ENCODE data around the gene LTBP1.
"Not testable (repeated sequence)": the region's sequence is repeated elsewhere in the genome, so short reads cannot be mapped to it uniquely, and the experiment has no call there.

The LTBP1 gene

DNA sequence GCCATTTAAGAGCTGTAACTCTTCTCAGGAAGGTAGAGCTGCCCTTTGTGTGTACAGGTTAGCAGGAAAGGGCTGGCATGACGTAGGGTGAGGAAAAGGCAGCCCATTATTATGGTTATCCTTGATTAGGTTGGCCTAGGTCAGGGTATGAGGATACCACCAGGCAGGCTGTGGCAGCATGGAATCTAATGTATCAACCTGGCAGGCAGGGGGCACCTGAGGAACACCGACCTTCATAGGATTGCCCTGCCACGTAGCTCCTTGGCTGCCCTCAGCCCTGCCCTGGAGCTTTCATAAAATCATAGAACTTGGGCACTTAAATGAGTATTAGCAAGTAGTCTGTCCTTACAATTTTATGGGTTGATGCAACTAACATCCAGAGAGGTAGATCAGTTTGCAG, 261.6 kb downstream of the LTBP1 start:
- no peak for DNase-seq

DNA sequence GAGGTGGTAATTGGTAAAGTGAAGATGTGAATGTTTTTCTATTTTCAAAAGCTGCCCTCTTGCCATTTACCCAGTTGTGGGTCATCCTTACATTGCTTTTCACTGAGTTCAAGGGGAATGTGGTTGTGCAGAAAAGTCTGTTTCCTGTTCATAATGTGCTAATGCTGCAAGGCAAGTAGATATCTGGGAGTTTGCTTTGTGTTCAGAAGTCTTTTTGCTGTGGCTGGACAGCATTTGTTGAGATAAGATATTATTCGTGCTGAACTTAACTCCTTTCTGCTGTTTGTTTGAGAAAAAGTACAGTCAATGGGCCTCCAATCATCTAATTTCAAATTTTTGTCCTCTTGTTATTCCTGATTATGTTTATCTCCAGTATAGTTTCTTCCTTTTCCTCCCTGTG, 263.2 kb downstream of the LTBP1 start:
- no peak for DNase-seq

DNA sequence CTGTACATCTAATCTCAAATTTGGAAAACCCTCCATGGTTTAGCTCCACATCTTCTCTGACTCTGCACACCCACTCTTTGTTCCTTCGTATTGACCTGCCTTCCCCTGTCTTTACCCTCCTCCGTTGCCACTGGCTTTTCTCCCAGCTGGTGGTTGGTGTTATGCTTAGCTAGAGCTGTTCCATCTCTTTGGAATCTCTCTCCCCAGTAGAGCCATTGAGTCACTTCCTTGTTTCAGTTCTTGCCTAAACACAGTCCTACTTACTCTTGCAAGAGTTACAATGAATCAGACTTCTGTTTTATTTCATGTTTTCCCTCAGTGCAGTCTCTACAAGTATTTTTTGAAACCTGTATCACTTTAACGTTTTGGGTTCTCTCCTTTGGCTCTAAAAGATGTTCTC, 263.9 kb downstream of the LTBP1 start:
- DNase-seq, result no peak

DNA sequence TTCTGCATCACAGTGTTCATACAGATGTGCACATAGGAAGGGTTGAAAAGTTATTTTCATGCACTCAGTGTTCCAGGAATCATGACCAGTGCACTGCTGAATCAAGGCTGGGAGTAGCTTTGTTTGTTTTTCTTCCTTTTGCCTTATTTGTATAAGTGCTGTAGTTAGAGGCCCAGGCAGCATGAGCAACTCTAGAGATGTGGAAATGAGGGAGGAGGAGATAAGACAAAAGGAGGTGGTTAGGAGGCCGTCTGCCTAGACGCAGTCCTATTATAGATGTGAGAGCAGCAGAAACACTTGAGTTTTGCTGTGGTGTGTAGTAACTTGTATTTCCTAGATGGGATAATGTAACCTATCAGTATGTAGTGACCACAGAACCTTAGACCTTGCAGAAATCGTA, 265.4 kb downstream of the LTBP1 start:
- no peak for DNase-seq

DNA sequence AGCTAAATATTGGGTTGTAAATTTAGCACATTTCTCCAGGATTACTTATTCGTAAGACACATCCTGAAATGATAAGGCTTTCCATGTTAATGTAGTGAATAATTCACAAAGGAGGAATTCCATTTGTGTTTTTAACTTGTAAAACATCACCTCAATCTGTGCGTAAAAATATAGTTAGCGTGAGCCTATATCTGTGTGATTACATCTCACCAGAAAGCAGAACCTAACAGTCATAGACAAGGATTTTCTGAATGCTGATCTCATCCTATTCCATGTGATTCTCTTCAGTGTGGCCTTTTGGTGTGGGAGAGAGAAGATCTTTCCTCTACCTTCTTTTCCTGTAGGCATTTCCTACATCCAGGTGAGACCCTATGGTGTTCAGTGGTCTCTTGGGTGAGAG, 266.5 kb downstream of the LTBP1 start:
- no peak for DNase-seq

DNA sequence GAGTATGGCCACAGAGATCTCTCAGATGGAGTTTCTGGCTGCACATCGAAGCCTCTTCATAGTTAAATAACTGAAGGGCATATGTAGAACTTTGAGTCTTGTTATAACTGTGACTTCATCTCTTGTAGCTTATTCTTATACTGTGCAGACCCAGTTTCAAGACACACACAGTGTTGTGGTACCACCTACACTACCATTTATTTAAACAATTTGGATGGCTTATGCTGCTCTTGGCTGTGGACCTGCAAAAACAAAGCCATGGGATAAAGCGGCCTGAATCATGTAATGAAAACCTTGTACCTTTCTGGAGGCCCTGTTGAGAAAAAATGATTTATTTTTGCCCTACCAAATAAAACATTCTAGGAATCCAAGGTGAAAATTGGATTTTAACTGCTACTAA, 266.9 kb downstream of the LTBP1 start:
- DNase-seq, result no peak

DNA sequence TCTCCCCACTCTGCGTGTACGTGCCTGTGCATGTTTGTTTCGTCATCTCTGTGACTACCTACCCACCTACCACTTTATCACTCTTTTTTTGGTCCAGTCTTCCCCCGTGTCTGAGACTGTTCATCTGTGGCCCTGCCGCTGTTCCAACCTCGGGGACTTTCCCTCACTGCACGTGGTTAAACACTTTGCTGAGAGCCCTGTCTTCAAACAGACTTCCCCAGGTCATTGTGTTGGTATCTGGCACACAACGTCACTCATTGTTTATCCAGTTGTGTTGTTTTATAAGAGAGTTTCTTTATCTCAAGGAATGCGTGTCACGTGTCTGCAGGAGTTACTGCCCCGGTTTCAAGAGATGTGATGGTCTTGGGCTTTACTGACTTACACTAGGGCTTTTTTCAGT, 267.7 kb downstream of the LTBP1 start:
- DNase-seq, result no peak

DNA sequence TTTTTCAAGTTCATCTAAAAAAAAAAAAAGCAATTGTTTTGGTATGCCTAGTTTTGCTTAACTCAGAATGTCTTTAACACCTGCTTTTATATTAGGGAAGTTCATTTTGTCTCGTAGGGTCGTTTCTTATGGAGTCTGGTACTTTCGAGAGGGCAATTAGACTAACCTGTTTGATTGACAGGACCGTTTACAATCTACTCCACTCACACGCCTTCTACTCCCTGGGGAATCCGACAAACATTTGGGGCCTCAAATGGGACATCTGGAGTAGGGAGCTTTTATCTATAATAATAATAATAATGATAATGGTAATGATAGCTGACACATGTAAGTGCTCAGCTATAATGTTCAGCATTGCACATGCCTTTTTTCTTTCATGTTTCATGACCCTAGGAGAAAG, 268.1 kb downstream of the LTBP1 start:
- no peak for DNase-seq

DNA sequence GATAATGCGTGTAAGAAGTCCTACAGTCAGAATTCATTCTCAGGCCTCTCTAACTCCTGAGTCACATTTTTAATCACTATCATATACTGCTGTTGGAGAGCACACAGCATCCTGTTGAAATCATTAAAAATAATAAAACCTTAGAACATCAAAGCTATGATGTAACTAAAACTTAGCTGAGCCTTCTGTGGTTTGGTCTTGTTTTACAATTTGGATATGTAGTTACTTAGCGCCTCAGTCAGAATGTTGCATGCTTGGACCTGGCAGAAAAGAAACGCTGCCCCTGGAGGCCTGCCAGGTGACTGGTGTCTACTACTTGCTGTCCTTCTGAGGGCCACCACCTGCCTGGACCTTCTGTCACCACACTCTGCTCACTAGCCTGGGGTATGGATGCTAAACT, 268.5 kb downstream of the LTBP1 start:
- no peak for DNase-seq

DNA sequence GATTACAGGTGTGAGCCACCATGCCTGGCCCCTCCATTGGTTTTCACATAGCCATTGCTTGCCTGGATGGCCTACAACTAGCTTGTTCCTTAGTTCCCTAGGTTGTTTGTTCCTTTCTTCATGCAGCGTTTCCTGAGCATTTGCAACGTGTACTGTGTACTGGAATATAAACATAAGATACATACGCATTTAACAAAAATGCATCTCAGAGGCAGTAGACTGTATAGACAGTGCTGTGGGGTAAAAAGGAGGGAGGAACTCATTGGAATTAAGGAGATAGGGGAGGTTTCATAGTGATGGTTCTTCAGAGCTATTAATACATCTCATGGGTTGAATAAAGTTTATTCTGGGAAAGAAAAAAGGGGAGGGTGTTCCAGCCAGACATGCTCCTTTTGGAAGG, 269.2 kb downstream of the LTBP1 start:
- no peak for DNase-seq

DNA sequence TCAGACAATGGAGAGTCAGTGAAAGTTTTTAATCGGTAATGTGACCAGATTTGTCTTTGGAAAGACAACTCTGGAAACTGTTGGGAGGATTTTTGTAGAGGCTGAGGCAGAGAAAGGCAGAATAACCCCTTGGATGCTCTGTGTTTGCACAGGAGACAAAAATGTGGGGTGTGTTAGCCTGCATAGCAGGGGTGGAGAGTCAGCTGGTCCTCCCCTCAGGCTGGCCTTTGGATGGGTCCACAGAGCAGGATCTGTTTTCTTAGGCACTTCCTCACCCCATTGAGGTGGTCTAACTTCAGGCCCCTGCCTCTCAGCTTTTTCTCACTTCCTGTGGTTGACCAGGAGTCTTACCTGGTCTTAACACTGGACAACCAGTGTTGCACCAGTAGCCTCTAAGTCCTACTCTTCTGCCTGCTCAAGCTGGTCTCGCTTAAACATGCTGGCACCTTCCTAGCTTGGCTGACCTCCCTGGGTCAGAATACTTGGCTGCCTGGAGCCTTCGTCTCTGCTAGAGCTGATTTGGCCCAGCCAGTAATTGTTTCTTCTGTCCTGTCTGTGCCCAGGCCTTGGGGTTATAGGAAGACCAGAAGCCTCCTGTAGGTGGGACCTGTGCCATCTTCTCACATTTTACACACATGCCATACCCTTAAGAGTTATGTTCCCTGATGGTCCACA, 269.9 kb downstream of the LTBP1 start:
- DNase-seq, result no peak

DNA sequence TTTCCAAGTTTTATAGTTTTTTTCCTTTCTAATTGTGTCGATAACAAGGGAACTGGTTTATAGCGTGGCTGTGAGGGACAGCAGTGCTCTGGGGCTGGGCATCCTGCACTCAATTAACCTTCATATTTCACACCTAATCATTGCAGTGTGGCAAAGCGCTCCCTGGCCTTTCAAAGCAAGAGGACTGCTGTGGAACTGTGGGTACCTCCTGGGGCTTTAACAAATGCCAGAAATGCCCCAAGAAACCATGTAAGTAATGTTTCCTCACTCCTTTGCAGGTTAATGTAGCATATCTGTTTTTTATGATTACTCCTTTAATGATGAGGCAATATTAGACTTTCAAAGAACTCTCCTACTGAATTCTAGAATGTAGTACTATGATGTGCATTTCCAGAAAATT, 270.7 kb downstream of the LTBP1 start:
- DNase-seq, result no peak

DNA sequence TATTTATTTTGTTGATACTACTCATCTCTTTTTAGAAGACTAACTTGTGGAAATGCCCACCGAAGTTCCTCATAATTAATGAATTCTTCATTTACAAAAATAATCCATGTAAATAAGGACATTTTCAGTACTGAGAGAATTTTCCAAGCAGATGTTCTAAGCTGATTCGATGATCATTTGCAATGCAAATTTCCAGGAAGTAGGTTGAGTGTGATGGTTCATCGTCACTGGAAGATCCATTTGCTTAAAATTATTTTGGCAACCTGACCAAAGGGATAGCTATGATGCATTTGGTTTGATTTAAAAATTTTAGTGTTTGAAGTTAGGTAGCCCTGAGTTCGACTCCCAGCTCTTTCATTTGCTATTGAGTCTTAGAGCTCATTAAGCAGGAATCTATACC, 272.4 kb downstream of the LTBP1 start:
- no peak for DNase-seq

DNA sequence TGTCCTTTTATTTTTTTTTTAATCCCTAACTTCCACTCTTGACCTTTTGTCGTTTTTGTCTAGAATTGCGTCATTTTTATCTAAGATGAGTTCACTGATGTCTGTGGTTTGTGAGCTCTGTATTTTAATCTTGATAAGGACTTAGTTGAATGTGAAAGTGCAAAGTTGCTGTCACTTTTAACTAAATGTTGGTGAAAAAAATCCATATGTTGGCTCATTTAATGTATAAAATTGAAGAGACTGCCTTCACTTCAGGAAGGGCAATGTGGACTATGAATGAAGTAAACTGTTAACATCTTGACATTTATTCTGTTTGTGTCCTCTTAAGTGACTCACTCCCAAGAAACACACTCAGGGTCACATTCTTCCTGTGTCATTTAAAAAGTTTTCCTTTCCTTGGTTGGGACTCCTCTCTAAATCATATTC, 273.1 kb downstream of the LTBP1 start:
- DNase-seq, result no peak

DNA sequence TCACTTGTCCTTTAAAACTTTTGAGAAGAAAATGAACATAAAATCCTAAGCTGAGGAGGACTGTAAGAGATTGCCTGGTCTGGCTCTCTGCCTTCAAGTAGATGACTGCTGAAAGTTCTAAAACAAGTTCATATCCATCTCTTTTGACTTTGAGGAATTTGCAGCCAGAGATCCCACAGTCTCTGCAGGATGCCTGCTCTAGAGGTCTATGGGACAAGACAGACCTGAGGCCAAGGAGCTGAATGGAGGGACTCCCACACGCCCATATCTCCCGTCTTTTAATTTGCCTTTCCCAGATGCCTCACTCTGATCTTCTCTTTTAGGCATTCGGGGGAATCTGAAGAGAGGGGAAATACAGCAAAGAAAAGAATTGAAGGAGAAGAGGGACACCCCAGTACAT, 273.8 kb downstream of the LTBP1 start:
- no peak for DNase-seq

DNA sequence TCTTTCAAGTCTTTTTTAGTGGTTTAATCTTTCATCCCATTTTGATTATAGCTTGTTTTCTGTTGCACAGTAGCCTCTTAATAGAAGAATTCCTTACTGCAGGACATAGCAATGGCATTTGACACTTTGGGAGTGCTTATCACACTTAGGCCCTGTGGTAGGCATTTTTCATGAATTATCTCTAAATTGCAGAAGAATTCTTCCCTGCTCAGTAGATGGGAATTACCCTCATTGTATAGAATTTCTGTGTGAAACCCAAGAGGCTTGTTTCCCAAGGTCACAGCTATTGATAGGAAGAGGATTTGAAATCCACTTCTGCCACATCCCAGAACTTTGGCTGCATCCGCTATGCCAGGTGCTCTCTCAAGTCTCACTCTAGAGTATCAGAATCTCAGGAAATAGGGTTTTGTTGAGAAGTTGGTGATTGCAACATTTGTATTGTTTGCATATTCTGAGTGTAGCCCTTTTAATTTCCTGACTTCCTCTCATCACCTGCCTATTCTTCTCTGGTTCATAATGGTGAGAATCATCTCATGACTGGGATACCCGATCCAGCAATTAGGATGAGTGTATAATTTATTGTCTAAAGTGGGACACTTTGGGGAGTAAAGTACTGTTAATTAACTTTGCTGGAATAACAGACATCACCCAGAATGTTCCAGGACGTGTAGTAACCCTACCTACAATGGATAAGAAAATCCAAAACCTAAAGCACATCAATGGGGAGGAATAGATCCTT, 274.5 kb downstream of the LTBP1 start:
- DNase-seq, result no peak

DNA sequence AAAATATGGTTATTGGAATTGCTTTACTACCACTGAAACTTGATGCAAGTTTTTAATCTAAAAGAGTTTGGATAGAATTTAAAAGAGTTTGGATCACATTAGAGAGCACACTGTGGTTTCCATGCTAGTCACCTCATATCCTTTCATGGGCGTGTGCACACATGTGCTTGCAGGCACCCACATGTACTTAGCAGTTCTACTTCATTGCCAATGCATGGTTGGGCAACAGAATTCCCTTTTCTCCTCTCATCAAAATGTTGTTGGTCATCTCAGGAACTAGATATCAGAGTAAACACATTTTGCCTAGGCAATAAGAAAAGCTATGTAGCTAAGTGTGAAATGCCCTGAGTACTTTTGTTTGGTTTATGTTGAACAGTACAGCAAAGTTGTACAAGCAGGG, 275.6 kb downstream of the LTBP1 start:
- DNase-seq, result no peak

DNA sequence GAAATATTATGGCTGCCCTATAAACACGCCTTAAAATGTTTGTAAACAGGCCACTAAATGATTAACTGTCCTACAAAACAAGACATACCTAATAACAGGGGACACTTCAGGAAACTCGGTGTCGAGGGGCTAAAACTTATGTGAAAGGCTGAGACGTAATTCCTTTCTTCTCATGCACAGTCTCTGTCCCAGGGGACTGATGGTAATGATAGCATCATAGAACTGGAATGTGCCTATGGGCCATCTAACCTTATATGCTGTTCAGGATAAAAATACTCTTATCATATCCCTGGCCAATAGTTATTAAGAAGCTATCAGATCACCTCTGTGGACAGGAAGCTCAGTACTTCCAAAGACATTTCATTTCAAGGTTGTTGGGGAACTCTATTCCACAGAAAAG, 277.1 kb downstream of the LTBP1 start:
- DNase-seq, result no peak

DNA sequence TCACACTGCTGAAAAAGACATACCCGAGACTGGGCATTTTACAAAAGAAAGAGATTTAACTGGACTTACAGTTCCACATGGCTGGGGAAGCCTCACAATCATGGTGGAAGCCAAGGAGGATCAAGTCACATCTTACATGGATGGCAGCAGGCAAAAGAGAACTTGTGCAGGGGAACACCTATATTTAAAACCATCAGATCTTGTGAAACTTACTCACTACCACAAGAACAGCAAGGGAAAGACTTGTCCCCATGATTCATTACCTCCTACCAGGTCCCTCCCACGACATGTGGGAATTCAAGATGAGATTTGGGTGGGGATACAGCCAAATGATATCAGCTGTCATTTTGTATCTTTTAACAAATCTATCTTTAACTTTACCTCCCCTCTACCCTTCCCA, 278.6 kb downstream of the LTBP1 start:
- no peak for DNase-seq

DNA sequence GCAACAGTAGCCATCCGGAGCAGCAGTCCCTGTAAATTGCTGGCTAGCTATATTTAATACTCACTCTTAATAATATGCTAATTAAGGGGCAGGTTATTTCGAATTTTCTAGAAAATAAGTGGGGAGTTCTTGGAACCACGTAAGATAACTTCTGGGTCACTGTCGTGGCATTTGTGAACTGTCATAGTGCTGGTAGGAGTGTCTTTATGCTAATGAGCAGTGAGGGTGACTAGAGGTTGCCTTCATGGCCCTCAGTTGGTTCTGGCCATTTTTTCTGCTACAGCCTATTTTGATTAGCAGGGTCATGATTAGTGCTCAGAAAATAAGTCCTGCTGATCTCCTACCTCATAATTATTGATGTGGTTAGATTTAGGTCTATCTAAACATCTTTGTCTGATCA, 279.8 kb downstream of the LTBP1 start:
- DNase-seq, result no peak

DNA sequence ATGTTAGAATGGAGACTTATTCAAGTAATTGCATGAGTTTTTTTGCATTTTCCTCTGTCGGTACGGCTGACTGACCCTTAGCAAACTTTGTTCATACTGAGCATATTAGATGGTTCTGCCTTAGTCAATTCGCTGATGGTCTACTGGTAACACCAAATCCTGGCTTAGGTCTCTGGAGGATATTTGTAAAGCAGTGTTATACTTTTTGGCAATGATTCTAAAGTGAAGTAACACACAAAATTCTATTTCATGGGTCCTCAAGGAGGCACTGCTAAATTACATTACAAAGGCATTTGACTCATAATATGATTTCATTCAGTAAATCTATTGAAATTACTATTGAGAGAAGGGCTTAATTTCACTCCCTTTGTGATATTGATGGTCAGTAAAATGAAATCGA, 282.9 kb downstream of the LTBP1 start:
- no peak for DNase-seq

DNA sequence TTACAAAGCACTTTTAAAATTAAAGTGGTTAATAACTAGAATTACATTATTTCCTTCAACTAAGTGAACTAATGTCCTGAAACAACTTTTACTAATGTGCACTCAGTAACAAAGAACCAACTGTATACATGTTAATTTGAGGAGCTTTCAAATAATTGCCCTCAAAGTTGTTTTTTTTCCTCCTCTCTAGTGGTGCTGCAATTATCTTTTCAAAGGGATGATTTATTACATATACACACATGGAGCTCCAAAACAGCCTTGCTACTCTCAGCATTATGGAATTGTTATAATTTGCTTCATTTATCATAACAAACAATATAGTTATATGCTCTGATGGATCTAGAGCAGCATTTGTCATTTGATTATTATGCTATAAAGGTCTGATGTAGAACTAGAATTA, 283.4 kb downstream of the LTBP1 start:
- DNase-seq, result no peak

DNA sequence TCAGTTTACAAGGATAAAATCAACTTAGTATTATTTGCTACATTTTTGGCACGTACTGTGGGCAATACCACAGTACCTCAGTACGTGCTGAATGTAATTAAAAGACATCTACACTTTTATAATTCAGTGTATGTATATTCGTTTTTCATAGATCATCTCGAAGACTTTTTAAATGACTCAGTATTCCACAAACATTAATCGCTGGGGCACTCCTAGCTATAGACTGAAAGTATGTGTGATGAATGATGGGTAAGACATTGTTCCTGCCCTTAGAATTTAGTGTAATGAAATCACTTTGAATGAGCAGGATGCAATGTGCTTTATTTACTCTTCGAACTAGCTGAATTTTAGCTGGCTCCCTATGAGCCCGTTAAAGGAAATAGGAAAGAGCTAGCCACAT, 284.1 kb downstream of the LTBP1 start:
- DNase-seq, result no peak

DNA sequence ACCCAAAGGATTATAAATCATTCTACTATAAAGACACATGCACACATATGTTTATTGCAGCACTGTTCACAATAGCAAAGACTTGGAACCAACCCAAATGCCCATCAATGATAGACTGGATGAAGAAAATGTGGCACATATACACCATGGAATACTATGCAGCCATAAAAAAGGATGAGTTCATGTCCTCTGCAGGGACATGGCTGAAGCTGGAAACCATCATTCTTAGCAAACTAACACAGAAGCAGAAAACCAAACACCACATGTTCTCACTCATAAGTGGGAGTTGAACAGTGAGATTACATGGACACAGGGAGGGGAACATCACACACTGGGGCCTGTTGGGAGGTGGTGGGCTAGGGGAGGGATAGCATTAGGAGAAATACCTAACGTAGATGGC, 288.8 kb downstream of the LTBP1 start:
- not testable (repeated sequence) for DNase-seq

Measured in left hindlimb (tissue), 1 donor.